ENCODE results near the gene PIK3R3. TPM values are rescaled to one million over a fixed set of nuclear protein-coding genes. Genes with fewer than 3 reads are reported as not detected.

The PIK3R3 gene
- total RNA-seq, 1 experiment from 2014 or later = 3.6 TPM

- DNase-seq = no peak
- no TSS peak for BruUV-seq (replicated peaks)
- H3K27me3 Mint-ChIP-seq (ENCODE audit: insufficient read depth, unreplicated experiment) = no peaks in the 10 kb centered on the region
- no peak overlapping the region for H3K4me3 Mint-ChIP-seq (ENCODE audit: unreplicated experiment)
- no peak for TF ChIP-seq CTCF (IDR thresholded peaks at IDR 0.05; ENCODE audit: insufficient read depth in 1 of 2, low read depth in 1 of 2, low read length in 1 of 2, severe bottlenecking in 1 of 2, unreplicated experiment in 1 of 2)
- H3K9me3 Mint-ChIP-seq (ENCODE audit: unreplicated experiment) = peaks cover 15% of the 10 kb centered on the region
- intact Hi-C loops (cut with micrococcal nuclease; ENCODE audit: unreplicated experiment) = no loop called here
- Histone ChIP-seq H3K4me1 (no peaks in the 10 kb centered on the region), H3K36me3 (ENCODE audit: control insufficient read depth, insufficient read depth, low read length) (no peaks in the 10 kb centered on the region), H3K4me3 (ENCODE audit: low read depth, low read length) (no peak overlapping the region), H3K9me3 (0 out of 2 replicates have a peak, but pooled peaks cover 3% of the 10 kb centered on the region), H3K27me3 (replicated peaks; ENCODE audit: control insufficient read depth, insufficient read depth, low read length) (no peaks in the 10 kb centered on the region)
- CTCF ChIA-PET = no interaction called here
- no peak overlapping the region for H3K27ac Mint-ChIP-seq (ENCODE audit: unreplicated experiment)
- no peaks in the 10 kb centered on the region for H3K4me1 Mint-ChIP-seq (ENCODE audit: low read depth, unreplicated experiment)
- POLR2A ChIA-PET = no interaction called here
- H3K36me3 Mint-ChIP-seq (ENCODE audit: insufficient read depth, unreplicated experiment) = no peaks in the 10 kb centered on the region
Measured at GRCh38 chr1:46098027-46098712, 34.3 kb downstream of the PIK3R3 start.

GRCh38 chr1:46097149-46097472, 35.3 kb downstream of the PIK3R3 start:
- no peak overlapping the region for H3K27ac Mint-ChIP-seq (ENCODE audit: unreplicated experiment)

More at GRCh38 chr1:46097149-46097472, 35.3 kb downstream of the PIK3R3 start:
- no peak for TF ChIP-seq CTCF (IDR thresholded peaks at IDR 0.05; ENCODE audit: insufficient read depth in 1 of 2, low read depth in 1 of 2, low read length in 1 of 2, severe bottlenecking in 1 of 2, unreplicated experiment in 1 of 2)
- Histone ChIP-seq H3K36me3 (ENCODE audit: control insufficient read depth, insufficient read depth, low read length) (no peaks in the 10 kb centered on the region), H3K4me3 (ENCODE audit: low read depth, low read length) (no peak overlapping the region), H3K9me3 (0 out of 2 replicates have a peak, but pooled peaks cover 3% of the 10 kb centered on the region), H3K4me1 (no peaks in the 10 kb centered on the region), H3K27me3 (replicated peaks; ENCODE audit: control insufficient read depth, insufficient read depth, low read length) (no peaks in the 10 kb centered on the region)
- Mint-ChIP-seq H3K9me3 (ENCODE audit: unreplicated experiment) (peaks cover 15% of the 10 kb centered on the region), H3K36me3 (ENCODE audit: insufficient read depth, unreplicated experiment) (no peaks in the 10 kb centered on the region), H3K4me3 (ENCODE audit: unreplicated experiment) (no peak overlapping the region), H3K4me1 (ENCODE audit: low read depth, unreplicated experiment) (no peaks in the 10 kb centered on the region), H3K27me3 (ENCODE audit: insufficient read depth, unreplicated experiment) (no peaks in the 10 kb centered on the region)
- CTCF ChIA-PET = interaction anchor here (0.5 kb wide), 1 partner anchor 348 kb away, joined by 3 read pairs; no protein-coding TSS in a partner anchor
- intact Hi-C loops (cut with micrococcal nuclease; ENCODE audit: unreplicated experiment) = no loop called here
- POLR2A ChIA-PET = no interaction called here
- DNase-seq = no peak
- BruUV-seq (replicated peaks) = no TSS peak
